Measurements from ENCODE around the gene GAK.

The GAK gene

GRCh38 chr4:915595-915994 lies 16.5 kb downstream of the GAK start:
- Mint-ChIP-seq H3K9me3 (peaks cover 2% of the 10 kb centered on the region), H3K36me3 (peaks cover 17% of the 10 kb centered on the region), H3K27ac (peak overlapping the region; percentile 66), H3K4me1 (peaks cover 43% of the 10 kb centered on the region), H3K27me3 (no peaks in the 10 kb centered on the region), H3K4me3 (peak overlapping the region; percentile 82)
- ATAC-seq (ENCODE audit: low read depth) (peak; percentile 63), DNase-seq (ENCODE audit: low spot score in 2 of 2) (no peak)

DNA sequence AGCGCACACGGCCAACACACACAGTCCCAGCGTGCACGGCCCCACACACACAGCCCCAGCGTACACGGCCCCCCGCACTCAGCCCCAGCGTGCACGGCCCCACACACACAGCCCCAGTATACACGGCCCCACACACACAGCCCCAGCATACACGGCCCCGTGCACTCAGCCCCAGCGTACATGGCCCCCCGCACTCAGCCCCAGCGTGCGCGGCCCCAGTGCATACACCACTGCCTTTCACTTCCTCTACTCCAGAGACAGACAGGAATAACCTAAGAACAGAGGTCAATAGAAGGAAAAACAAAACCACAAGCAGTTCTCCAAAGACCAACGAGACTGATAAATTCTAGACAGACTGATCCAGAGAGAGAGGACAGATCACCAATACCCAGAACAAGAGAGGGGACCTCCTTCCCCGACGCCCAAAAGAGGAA lies 17.1 kb downstream of the GAK start:
- Mint-ChIP-seq H3K9me3 (peaks cover 2% of the 10 kb centered on the region), H3K36me3 (peaks cover 15% of the 10 kb centered on the region), H3K4me1 (peaks cover 40% of the 10 kb centered on the region), H3K27me3 (no peaks in the 10 kb centered on the region), H3K4me3 (peak overlapping the region; percentile 82), H3K27ac (peak overlapping the region; percentile 66)
- DNase-seq (ENCODE audit: low spot score in 2 of 2): no peak
- peak; percentile 88 for ATAC-seq (ENCODE audit: low read depth)

GRCh38 chr4:914531-914930 lies 17.6 kb downstream of the GAK start:
- H3K4me1 Mint-ChIP-seq: peaks cover 37% of the 10 kb centered on the region
- H3K4me3 Mint-ChIP-seq: no peak overlapping the region
- H3K36me3 Mint-ChIP-seq: peaks cover 15% of the 10 kb centered on the region
- H3K27me3 Mint-ChIP-seq: no peaks in the 10 kb centered on the region
- no peak for DNase-seq (ENCODE audit: low spot score in 2 of 2)
- H3K9me3 Mint-ChIP-seq: peaks cover 2% of the 10 kb centered on the region
- no peak for ATAC-seq (ENCODE audit: low read depth)
- H3K27ac Mint-ChIP-seq: peak overlapping the region; percentile 66

GRCh38 chr4:913280-913618 lies 18.9 kb downstream of the GAK start:
- no peak for DNase-seq (ENCODE audit: low spot score in 2 of 2)
- Mint-ChIP-seq H3K27ac (no peak overlapping the region), H3K9me3 (peaks cover 2% of the 10 kb centered on the region), H3K4me3 (no peak overlapping the region), H3K36me3 (peaks cover 18% of the 10 kb centered on the region), H3K27me3 (no peaks in the 10 kb centered on the region), H3K4me1 (peaks cover 31% of the 10 kb centered on the region)
- no peak for ATAC-seq (ENCODE audit: low read depth)

DNA sequence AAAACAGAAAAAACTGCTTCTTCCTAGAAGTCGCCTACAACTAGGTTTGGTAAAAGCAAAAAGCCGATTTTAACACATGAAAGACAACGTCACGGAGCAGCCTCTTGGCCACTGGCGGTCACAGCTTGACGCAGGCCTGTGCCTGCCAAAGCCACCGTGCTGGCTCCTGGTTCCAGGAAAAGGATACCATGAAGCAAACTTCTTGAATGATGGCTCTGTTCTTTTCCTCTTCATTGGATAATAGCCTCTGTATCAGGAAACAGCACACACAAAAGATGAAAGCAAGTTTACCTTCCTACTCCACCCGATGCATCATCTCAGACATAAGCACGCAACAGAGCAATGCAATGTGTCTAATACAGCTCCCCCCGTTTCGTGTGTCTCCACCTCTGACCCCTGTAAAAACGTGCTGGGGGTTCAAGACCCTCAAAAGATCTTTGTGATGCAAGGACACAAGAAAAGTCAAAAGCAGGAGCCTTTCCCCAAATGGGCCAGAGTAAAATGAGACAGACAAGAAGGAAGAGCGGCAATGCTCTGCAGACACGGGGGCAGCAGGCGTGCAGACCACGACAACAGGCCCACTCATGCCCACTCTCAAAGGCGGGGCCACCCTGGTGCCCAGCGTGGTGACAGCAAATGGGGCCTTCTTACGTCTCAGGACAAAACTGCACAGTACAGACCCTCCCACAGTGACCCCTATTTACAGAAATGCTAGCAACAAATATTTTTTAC lies 19.4 kb downstream of the GAK start:
- Mint-ChIP-seq H3K27me3 (no peaks in the 10 kb centered on the region), H3K4me1 (peaks cover 26% of the 10 kb centered on the region), H3K27ac (no peak overlapping the region), H3K4me3 (no peak overlapping the region), H3K9me3 (no peaks in the 10 kb centered on the region), H3K36me3 (peaks cover 16% of the 10 kb centered on the region)
- ATAC-seq (ENCODE audit: low read depth): no peak
- DNase-seq (ENCODE audit: low spot score in 2 of 2): no peak

DNA sequence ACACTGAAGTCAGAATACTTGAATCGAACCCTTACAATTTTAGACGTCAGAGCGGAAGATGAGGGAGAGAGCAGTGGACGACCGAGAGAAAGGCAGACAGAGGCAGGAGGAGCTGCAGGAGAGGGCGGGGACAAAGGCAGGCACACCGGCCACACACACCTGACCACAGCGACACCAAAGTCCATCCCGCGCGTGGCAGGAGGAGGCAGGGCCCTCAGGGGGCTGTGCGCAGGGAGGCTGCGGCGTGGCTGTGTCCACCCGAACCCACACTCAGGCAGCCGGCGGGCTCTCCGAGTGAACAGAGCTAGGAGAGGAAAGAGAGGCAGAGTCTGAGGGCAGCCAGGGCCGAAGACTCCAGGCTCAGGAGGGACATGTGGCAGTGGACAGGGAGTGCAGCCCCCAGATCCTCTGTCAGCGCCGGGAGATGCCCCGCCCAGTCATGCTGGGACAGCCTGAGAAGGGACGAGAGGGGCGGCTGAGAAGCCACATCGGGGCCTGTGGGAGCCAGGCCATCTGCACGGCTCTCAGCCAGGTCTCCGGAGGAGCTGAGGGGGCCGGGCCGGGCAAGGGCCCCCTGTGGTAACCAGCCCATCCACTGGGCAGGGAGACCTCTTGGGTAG lies 20.1 kb downstream of the GAK start:
- Mint-ChIP-seq H3K27me3 (no peaks in the 10 kb centered on the region), H3K36me3 (peaks cover 14% of the 10 kb centered on the region), H3K4me3 (no peak overlapping the region), H3K4me1 (peaks cover 21% of the 10 kb centered on the region), H3K27ac (peak overlapping the region; percentile 70), H3K9me3 (no peaks in the 10 kb centered on the region)
- no peak for ATAC-seq (ENCODE audit: low read depth)
- no peak for DNase-seq (ENCODE audit: low spot score in 2 of 2)

- H3K27me3 Mint-ChIP-seq: no peaks in the 10 kb centered on the region
- H3K36me3 Mint-ChIP-seq: peaks cover 16% of the 10 kb centered on the region
- no peak for DNase-seq (ENCODE audit: low spot score in 2 of 2)
- H3K4me1 Mint-ChIP-seq: peaks cover 16% of the 10 kb centered on the region
- H3K9me3 Mint-ChIP-seq: no peaks in the 10 kb centered on the region
- peak overlapping the region; percentile 70 for H3K27ac Mint-ChIP-seq
- no peak overlapping the region for H3K4me3 Mint-ChIP-seq
- no peak for ATAC-seq (ENCODE audit: low read depth)
Measured at GRCh38 chr4:911221-911751, 20.8 kb downstream of the GAK start.

- no peak for ATAC-seq (ENCODE audit: low read depth)
- no peak overlapping the region for H3K4me3 Mint-ChIP-seq
Measured at GRCh38 chr4:910366-911091, 21.6 kb downstream of the GAK start.

DNA sequence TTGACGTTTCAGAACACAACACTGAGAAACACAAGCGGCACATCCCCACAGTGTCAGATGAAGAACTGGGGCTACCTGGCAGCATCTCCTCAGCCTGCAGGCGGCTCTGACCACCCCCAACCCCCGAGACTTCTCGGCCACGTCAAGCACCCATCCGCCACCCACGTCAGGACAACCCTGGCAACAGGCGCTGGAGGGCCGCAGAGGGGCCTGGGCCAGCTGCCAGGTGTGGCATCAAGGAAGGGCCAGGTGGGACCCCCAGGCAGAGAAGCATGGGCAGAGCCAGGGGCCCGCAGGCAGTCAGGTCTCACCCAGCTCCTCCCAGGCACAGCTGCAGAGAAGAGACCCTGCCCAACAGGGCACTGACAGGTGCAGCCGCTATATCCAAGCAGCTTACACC lies 22.3 kb downstream of the GAK start:
- Mint-ChIP-seq H3K27ac (no peak overlapping the region), H3K4me3 (no peak overlapping the region), H3K4me1 (peaks cover 5% of the 10 kb centered on the region), H3K9me3 (no peaks in the 10 kb centered on the region), H3K36me3 (peaks cover 21% of the 10 kb centered on the region), H3K27me3 (no peaks in the 10 kb centered on the region)
- no peak for ATAC-seq (ENCODE audit: low read depth)
- DNase-seq (ENCODE audit: low spot score in 2 of 2): no peak

More at GRCh38 chr4:910366-911091, 21.6 kb downstream of the GAK start:
- H3K27ac Mint-ChIP-seq: peak overlapping the region; percentile 53
- H3K4me1 Mint-ChIP-seq: peaks cover 11% of the 10 kb centered on the region
- no peaks in the 10 kb centered on the region for H3K9me3 Mint-ChIP-seq
- no peaks in the 10 kb centered on the region for H3K27me3 Mint-ChIP-seq
- DNase-seq (ENCODE audit: low spot score in 2 of 2): no peak
- peaks cover 19% of the 10 kb centered on the region for H3K36me3 Mint-ChIP-seq

- ATAC-seq (ENCODE audit: low read depth) (no peak), DNase-seq (ENCODE audit: low spot score in 2 of 2) (no peak)
- no peaks in the 10 kb centered on the region for H3K9me3 Mint-ChIP-seq
- no peak overlapping the region for H3K27ac Mint-ChIP-seq
- no peak overlapping the region for H3K4me3 Mint-ChIP-seq
- H3K27me3 Mint-ChIP-seq: no peaks in the 10 kb centered on the region
- peaks cover 2% of the 10 kb centered on the region for H3K4me1 Mint-ChIP-seq
- peaks cover 22% of the 10 kb centered on the region for H3K36me3 Mint-ChIP-seq
Measured at GRCh38 chr4:909131-909571, 23.0 kb downstream of the GAK start.

GRCh38 chr4:907691-908425 lies 24.3 kb downstream of the GAK start:
- DNase-seq (ENCODE audit: low spot score in 2 of 2): no peak
- H3K4me3 Mint-ChIP-seq: no peak overlapping the region
- no peaks in the 10 kb centered on the region for H3K27me3 Mint-ChIP-seq
- H3K36me3 Mint-ChIP-seq: peaks cover 27% of the 10 kb centered on the region
- no peaks in the 10 kb centered on the region for H3K9me3 Mint-ChIP-seq
- ATAC-seq (ENCODE audit: low read depth): no peak
- H3K27ac Mint-ChIP-seq: no peak overlapping the region
- H3K4me1 Mint-ChIP-seq: peaks cover 4% of the 10 kb centered on the region

DNA sequence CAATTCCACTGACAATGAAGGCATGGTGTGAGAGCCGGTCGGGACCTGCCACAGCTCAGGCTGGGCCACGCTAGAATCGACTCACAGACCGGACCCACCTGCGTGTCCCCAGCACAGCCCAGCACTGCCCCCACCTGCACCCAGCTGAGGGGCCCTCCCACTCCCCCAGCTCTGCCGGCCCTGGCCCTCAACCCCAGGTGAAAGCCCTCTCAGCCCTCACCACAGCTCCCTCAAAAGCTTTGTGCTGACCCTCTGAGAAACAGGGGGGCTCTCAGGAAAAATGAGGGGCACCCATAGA lies 25.1 kb downstream of the GAK start:
- H3K27ac Mint-ChIP-seq: no peak overlapping the region

DNA sequence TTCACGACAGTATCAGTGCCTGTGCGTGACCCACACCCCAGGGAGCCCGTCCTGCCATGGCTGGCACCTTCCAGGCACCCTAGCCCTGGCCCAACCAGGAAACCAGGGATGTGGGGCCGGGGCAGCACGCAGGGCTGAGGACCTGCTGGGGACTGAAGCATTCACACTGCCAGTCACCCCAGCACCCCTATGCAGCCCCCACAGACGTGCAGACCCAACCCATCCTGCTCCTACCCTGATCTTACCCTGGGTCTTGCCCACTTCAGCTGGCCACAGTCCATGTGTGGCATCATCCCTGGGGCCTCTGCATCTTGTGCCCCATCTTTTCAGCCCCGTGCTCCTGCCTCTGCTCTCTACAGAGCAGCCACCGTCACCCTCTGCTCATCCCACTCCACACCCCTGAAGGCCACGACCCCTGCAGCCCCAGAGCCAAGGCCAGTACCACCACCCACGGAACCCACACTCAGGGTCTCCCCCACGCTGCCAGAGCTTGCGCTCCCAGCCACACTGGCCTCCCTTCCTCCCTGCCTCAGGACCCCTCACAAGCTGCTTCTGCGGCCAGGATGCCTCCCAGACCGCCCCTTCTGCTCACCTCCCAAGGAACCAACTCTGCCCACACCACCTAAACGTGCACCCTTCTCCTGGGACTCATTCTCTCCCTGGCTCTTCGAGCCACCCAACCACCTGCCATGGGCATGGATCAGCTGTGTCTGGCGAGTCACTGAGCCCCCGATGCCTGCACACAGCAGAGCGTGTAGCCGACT lies 25.6 kb downstream of the GAK start:
- ATAC-seq (ENCODE audit: low read depth) (no peak), DNase-seq (ENCODE audit: low spot score in 2 of 2) (no peak)
- no peaks in the 10 kb centered on the region for H3K27me3 Mint-ChIP-seq
- H3K4me3 Mint-ChIP-seq: no peak overlapping the region
- H3K4me1 Mint-ChIP-seq: peaks cover 4% of the 10 kb centered on the region
- no peaks in the 10 kb centered on the region for H3K9me3 Mint-ChIP-seq
- H3K36me3 Mint-ChIP-seq: peaks cover 26% of the 10 kb centered on the region
- no peak overlapping the region for H3K27ac Mint-ChIP-seq

More for the DNA sequence above, 25.1 kb downstream of the GAK start:
- no peaks in the 10 kb centered on the region for H3K27me3 Mint-ChIP-seq
- peaks cover 30% of the 10 kb centered on the region for H3K36me3 Mint-ChIP-seq
- peaks cover 4% of the 10 kb centered on the region for H3K4me1 Mint-ChIP-seq
- no peaks in the 10 kb centered on the region for H3K9me3 Mint-ChIP-seq
- ATAC-seq (ENCODE audit: low read depth) (no peak), DNase-seq (ENCODE audit: low spot score in 2 of 2) (no peak)
- no peak overlapping the region for H3K4me3 Mint-ChIP-seq
